Stimulated activated naive CD8-positive, alpha-beta T cell treated with anti-CD3 and anti-CD28 coated beads, Interleukin-15, Interleukin-2, amounts not matched to agents 100 ng/mL and 50 ng/mL, for 24 hours (primary cell): ENCODE data around the gene TMPRSS3.

Experiments
- H3K27ac Mint-ChIP-seq: one replicate; pipeline ENCODE4 v1.8.0; 2021; ENCODE audit warnings: mild to moderate bottlenecking, mixed read lengths
- H3K27me3 Mint-ChIP-seq: one replicate; pipeline ENCODE4 v1.8.0; 2021; ENCODE audit warnings: mixed read lengths
- H3K36me3 Mint-ChIP-seq: one replicate; pipeline ENCODE4 v1.8.0; 2021; ENCODE audit warnings: low read depth, mixed read lengths
- H3K4me1 Mint-ChIP-seq: one replicate; pipeline ENCODE4 v1.8.0; 2021; ENCODE audit warnings: low read depth, mixed read lengths
- H3K4me3 Mint-ChIP-seq: one replicate; pipeline ENCODE4 v1.8.0; 2021; ENCODE audit warnings: mild to moderate bottlenecking, mixed read lengths
- H3K9me3 Mint-ChIP-seq: one replicate; pipeline ENCODE4 v1.8.0; 2021; ENCODE audit warnings: mixed read lengths

The TMPRSS3 gene

DNA sequence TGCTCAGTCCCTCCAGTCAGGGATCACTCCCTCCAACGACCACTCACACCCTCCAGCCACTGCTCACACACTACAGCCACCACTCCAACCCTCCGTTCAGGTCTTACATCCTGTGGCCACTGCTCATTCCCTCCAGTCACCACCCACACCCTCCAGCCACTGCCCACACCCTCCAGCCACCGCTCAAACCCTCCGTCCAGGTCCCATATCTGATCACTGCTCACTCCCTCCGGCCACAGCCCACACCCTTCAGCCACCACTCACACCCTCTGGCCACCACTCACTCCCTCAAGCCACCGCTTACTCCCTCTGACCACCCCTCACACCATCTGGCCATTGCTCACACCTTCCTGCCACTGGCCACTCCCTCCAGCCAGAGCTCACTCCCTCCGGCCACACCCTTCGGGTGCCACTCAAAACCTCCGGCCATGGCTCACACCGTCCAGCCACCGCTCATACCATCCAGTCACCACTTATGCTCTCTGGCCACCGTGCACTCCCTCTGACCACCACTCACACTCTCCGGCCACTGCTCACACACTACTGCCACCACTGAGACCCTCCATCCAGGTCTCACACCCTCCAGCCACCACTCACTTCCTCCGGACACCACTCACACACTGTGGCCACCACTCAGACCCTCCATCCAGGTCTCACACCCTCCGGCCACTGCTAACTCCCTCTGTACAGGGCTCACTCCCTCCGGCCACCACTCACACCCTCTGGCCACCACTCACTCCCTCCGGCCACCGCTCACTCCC lies 24.8 kb downstream of the TMPRSS3 start:
- no peaks in the 10 kb centered on the region for H3K9me3 Mint-ChIP-seq

DNA sequence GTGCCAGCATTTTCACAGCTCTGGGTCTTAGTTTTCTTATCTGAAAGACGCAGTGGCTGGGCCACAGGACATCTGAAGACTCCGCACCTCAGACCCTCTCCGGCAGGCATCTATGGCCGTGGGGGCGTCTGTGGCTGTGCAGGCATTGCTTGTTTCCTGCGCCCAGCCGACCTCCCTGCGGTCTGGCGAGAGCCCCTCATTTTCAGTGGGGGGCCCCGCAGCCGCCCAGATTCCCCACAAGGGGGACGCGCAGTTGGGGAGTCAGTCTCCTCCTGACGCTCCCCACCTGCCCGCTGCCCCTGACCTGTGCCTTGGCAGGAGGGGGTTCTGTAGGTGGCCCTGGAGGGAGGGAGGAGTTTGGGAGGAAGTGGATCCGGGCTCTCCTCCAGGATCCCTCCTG lies 26.0 kb downstream of the TMPRSS3 start:
- Mint-ChIP-seq H3K36me3 (peaks cover 15% of the 10 kb centered on the region), H3K4me3 (no peak overlapping the region), H3K4me1 (peaks cover 47% of the 10 kb centered on the region), H3K9me3 (no peaks in the 10 kb centered on the region), H3K27me3 (peaks cover 4% of the 10 kb centered on the region), H3K27ac (no peak overlapping the region)

More for the DNA sequence above, 24.8 kb downstream of the TMPRSS3 start:
- Mint-ChIP-seq H3K36me3 (peaks cover 15% of the 10 kb centered on the region), H3K4me3 (peak overlapping the region; percentile 23), H3K27me3 (peaks cover 4% of the 10 kb centered on the region), H3K27ac (peak overlapping the region; percentile 79), H3K4me1 (peaks cover 54% of the 10 kb centered on the region)

DNA sequence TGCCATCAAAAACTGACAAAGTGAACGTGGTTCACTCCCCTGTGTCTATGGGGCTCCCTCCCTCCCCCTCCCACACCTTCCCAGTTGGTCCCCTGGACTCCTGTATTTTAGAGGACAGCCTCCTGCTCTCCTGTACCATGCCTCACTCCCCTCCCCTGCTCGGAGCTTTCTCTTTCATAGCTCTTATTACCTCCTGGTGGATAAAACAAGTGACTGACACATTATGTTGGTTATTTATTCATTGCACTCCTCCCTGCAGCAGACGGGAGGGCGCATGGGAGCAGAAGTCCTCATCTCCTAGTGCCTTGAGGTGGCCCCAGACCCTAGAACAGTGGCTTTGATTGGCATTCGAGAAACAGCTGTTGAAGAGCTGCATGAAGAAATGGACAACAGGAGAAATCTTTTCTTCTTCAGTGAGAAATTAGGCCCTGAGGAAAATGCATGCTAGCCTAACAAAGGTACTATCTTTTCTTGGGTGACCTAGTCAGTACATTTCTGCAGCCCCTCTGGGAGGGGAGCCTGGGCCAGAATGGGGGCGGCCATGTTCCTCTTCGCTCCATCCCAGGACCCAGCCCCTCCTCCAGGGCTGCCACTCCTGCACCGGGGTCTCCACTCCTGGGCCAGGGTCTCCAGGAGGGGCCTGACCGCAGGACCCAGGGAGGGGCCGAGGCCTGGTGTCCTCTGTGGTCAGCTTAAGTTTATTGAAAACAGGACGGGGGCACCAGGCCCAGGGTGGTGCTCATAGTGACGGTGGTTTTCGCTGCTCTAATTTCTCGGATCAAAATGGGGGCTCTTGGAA lies 28.3 kb downstream of the TMPRSS3 start:
- Mint-ChIP-seq H3K9me3 (no peaks in the 10 kb centered on the region), H3K27ac (no peak overlapping the region), H3K4me3 (no peak overlapping the region), H3K4me1 (peaks cover 30% of the 10 kb centered on the region), H3K36me3 (peaks cover 6% of the 10 kb centered on the region), H3K27me3 (no peaks in the 10 kb centered on the region)

DNA sequence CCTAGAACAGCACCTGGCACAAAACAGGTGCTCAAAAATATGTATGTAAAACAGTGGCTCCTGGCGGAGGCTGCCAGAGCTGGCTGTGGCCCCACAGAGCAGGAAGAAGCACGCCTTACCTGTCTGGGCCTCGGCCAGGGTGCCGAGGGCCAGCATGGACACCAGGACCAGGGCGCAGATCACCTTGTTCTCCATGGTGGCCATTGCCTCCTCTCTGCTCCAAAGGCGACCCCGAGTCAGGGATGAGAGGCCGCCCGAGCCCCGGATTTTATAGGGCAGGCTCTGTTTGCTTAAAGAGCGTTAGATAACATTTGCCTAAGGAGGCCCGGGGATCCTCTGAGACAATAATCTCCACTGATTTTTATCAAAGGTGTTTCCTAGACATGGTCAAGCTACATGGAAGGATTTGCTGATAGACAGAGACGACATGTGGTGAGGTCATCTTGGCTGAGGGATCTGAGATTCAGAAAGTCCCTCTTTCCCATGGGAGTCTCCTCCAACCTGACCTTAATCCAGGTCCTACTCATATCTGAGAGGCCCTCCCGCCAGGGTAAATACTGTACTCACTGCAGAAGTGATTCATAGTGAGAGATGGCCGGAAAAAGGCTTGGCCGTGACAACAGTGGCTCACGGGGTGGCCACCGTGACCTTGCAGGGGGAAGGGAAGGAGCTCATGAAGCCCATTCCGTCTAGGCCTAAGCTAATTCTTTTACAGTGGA lies 29.4 kb downstream of the TMPRSS3 start, which contains the start of gene TFF1:
Gene TFF1, minus strand, starts transcription at position 244 of the 719 bp plus-strand sequence. Its CDS starts 40 bp downstream, at position 204.
- Mint-ChIP-seq H3K4me1 (peaks cover 19% of the 10 kb centered on the region), H3K9me3 (no peaks in the 10 kb centered on the region)

DNA sequence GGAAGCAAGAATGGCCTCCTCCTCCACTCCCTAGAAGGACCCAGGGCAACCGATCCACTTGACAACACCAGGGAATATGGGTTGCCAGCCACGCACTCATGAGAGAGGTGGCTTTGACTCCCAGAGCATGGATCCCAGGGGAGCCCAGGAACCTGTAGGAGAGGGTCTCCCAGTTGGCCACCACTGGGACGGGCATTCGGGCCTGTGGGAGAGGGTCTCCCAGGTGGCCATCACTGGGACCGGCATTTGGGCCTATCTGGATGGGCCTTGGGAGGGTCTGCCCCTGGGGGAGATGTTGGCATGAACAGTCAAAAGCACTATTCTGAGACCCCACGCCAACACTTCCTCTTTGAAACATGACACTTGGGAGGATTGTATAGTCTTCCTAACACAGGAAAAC lies 30.1 kb downstream of the TMPRSS3 start:
- H3K4me1 Mint-ChIP-seq, result peaks cover 12% of the 10 kb centered on the region
- no peaks in the 10 kb centered on the region for H3K36me3 Mint-ChIP-seq
- H3K27ac Mint-ChIP-seq, result no peak overlapping the region
- H3K9me3 Mint-ChIP-seq, result no peaks in the 10 kb centered on the region
- H3K27me3 Mint-ChIP-seq, result peaks cover 4% of the 10 kb centered on the region
- H3K4me3 Mint-ChIP-seq, result no peak overlapping the region

More for the DNA sequence above, 29.4 kb downstream of the TMPRSS3 start, which contains the start of gene TFF1:
- Mint-ChIP-seq H3K27ac (no peak within 1 kb of the TSS), H3K36me3 (peaks cover under 1% of the 10 kb centered on the region), H3K4me3 (no peak within 1 kb of the TSS), H3K27me3 (peaks cover 4% of the 10 kb centered on the region)

DNA sequence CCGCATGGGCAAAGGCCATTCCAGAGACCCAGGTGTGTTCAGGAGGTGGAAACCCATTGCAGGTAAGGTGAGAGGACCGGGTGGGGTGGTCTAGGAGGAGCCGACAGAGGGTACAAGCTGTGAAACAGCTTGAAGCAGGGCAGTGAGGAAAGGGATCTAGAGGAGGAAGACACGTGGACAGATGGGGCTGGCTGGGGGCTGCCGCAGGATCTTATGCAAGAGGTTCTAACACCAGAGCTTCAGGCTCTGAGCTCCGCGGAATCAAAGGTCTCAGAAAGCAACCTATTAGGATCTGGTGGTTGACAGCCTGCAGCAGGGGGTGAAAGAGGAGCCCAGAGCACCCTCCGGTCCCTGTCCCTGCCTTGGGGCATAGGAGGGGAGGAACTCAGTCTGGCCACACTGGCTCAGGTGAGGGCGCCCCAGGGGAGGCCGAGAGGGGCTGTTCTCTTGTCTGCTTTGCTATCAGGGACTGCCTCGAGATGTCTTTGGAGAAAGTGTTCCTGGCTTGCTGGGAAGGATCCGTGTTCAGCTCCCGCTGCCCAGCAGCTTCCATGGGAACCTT lies 31.5 kb downstream of the TMPRSS3 start:
- Mint-ChIP-seq H3K27me3 (peaks cover 4% of the 10 kb centered on the region), H3K9me3 (no peaks in the 10 kb centered on the region), H3K4me1 (peaks cover 14% of the 10 kb centered on the region), H3K27ac (peak overlapping the region; percentile 3), H3K4me3 (no peak overlapping the region), H3K36me3 (no peaks in the 10 kb centered on the region)

DNA sequence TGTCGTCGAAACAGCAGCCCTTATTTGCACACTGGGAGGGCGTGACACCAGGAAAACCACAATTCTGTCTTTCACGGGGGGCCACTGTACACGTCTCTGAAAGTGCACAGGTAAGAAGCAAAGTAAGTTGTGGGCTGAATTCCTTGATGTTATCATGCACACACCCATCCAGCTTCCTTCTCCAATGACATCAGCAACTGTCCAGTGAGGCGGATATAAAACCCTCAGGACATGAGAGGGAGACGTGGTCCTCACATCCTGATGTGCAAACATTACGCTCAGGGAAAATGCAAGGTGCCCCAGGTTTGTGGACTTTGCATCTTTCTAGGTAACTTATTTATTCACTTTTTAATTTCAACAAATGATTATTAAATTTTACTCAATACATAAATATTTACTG lies 32.5 kb downstream of the TMPRSS3 start:
- Mint-ChIP-seq H3K4me3 (no peak overlapping the region), H3K27ac (no peak overlapping the region), H3K36me3 (no peaks in the 10 kb centered on the region), H3K27me3 (peaks cover 7% of the 10 kb centered on the region), H3K4me1 (peaks cover 13% of the 10 kb centered on the region), H3K9me3 (no peaks in the 10 kb centered on the region)

DNA sequence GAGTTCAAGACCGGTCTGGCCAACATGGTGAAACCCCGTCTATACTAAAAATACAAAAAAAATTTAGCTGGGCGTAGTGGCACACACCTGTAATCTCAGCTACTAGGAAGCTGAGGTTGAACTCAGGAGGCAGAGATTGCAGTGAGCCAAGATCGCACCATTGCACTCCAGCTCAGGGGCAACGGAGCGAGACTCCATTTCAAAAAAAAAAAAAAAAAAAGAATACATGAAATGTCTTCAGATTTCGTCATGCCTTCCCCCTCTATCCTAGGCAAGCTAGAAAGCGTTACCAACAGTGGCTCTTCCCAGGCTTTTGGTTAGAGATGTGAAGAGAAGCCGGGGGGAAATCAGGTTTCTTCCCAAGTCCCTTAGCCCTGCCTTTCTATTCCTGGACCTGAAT lies 33.2 kb downstream of the TMPRSS3 start:
- Mint-ChIP-seq H3K4me3 (no peak overlapping the region), H3K9me3 (no peaks in the 10 kb centered on the region), H3K4me1 (peaks cover 9% of the 10 kb centered on the region), H3K27me3 (peaks cover 7% of the 10 kb centered on the region), H3K36me3 (no peaks in the 10 kb centered on the region), H3K27ac (no peak overlapping the region)

DNA sequence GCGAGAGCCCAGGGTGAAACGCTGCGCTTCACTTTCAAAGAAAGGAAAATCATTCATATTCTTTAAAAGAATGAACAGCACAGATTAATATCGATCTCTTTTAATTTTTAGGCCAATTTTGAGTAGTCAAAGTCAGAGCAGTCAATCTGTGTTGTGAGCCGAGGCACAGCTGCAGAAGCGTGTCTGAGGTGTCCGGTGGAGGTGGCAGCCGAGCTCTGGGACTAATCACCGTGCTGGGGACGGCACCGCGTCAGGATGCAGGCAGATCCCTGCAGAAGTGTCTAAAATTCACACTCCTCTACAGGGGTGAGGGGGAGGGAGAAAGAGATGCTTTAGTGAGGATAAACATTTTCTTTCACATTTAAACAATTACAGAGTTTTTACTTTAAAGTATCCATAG lies 33.7 kb downstream of the TMPRSS3 start:
- H3K27ac Mint-ChIP-seq, result no peak overlapping the region
- H3K4me1 Mint-ChIP-seq, result peaks cover 9% of the 10 kb centered on the region

DNA sequence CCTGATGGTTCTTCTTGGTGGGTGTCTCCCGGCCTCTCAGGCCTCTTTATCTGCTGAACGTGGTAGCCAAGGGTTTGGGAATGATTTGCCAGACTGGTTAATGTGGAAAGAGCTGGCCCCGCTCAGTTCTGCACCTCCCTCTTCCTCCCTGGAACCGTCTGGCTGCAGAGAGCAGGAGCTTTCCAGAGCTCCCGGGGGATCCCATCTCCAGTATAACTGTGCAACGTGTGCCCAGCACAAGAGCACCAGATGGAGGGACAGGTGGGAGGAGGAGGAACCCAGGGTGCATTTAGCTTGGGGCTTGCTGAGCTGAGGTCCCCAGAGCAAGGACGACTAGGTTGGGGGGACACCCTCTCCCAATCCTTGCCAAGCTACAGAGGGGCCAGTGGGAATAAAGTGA lies 34.6 kb downstream of the TMPRSS3 start:
- H3K9me3 Mint-ChIP-seq, result no peaks in the 10 kb centered on the region
- peaks cover 9% of the 10 kb centered on the region for H3K4me1 Mint-ChIP-seq
- peaks cover 7% of the 10 kb centered on the region for H3K27me3 Mint-ChIP-seq
- no peak overlapping the region for H3K4me3 Mint-ChIP-seq
- H3K36me3 Mint-ChIP-seq, result no peaks in the 10 kb centered on the region
- H3K27ac Mint-ChIP-seq, result no peak overlapping the region

More for the DNA sequence above, 33.7 kb downstream of the TMPRSS3 start:
- Mint-ChIP-seq H3K9me3 (no peaks in the 10 kb centered on the region), H3K36me3 (no peaks in the 10 kb centered on the region), H3K27me3 (peaks cover 7% of the 10 kb centered on the region), H3K4me3 (no peak overlapping the region)

DNA sequence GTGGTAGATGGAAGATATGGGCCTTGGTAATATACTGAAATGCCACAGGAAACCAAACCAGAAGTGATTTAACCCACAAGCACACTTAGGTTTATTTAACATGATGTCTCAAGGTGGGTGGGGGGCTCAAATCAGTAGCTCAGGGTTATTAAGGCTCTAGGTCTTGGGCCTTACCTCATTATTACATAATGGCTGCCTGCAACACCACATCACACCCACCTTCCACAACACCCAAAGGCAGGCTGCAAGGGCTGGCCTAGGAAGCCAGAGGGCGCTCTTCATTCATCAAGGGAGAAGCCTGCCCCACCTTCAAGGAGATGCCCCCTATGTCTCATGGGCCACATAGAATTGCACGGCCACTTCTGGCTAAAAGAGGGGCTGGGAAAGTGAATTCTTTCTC lies 35.5 kb downstream of the TMPRSS3 start:
- Mint-ChIP-seq H3K4me1 (peaks cover 9% of the 10 kb centered on the region), H3K36me3 (no peaks in the 10 kb centered on the region), H3K27me3 (peaks cover 7% of the 10 kb centered on the region), H3K4me3 (no peak overlapping the region), H3K27ac (no peak overlapping the region), H3K9me3 (peaks cover 3% of the 10 kb centered on the region)

DNA sequence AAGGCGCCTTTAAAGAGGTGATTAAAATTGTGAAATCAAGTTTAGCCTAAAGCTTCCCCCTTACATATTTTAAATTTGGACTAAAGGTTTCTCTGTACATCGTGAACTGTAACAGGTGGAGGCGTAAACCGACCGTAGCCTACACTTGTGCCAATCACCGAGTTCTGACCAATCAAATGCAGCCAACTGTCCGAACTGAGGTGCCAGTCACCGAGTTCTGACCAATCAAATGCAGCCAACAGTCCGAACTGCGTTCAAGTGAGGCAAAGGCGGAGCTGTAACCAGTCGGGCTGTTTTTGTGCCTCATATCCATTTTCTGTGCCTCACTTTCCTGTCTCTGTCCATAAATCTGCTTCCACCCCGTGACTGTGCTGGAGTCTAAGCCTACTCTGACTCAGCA lies 36.9 kb downstream of the TMPRSS3 start:
- no peak overlapping the region for H3K4me3 Mint-ChIP-seq
- peaks cover 7% of the 10 kb centered on the region for H3K27me3 Mint-ChIP-seq
- peaks cover 10% of the 10 kb centered on the region for H3K9me3 Mint-ChIP-seq
- peaks cover 9% of the 10 kb centered on the region for H3K4me1 Mint-ChIP-seq
- H3K36me3 Mint-ChIP-seq, result no peaks in the 10 kb centered on the region
- H3K27ac Mint-ChIP-seq, result no peak overlapping the region

DNA sequence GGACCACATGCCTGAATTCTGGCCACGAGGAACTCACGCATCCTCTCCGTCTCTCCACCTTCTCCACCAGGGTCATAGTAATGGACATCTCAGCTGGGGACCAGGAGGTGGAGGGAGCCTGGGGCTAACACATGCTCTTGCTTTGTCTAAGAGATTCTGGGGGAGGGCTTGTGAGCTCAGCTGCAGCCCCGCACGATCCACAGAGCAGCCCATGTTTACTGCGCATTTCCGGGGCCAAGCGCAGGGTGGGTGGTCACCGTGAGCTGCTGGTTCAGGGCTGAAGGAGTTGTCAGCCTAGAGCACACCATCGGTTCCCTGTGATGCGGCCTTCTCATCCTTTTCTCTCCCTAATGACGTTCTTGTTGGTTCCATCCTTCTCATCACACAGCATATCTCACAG lies 37.6 kb downstream of the TMPRSS3 start:
- Mint-ChIP-seq H3K27me3 (peaks cover 11% of the 10 kb centered on the region), H3K4me3 (no peak overlapping the region), H3K9me3 (peaks cover 16% of the 10 kb centered on the region), H3K4me1 (peaks cover 8% of the 10 kb centered on the region), H3K36me3 (no peaks in the 10 kb centered on the region), H3K27ac (no peak overlapping the region)

DNA sequence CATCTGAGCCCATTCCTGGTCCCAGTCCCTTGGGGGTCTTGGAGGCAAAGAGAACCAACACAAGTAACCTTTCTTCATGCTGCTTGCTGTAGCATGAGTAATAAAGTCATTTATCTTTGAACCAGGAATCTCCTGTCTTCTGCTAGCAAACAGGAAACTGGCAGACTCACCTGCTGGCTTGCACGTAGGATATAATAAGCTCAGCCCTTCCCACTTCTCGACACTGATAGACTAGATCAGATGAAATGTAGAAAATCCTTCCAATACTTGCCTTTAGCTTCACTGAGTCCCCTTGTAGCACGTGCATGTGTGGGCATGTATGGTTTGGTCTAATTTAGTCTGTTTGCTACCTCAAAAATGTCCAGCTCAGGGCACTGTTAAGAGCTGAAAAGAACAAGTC lies 38.5 kb downstream of the TMPRSS3 start:
- Mint-ChIP-seq H3K27me3 (peaks cover 11% of the 10 kb centered on the region), H3K9me3 (peaks cover 16% of the 10 kb centered on the region), H3K27ac (no peak overlapping the region), H3K36me3 (no peaks in the 10 kb centered on the region), H3K4me3 (no peak overlapping the region), H3K4me1 (peaks cover 3% of the 10 kb centered on the region)
